ENCODE results near the gene ZBED4.

ZBED4 gene

GRCh38 chr22:49881856-49882255, 28.2 kb downstream of the ZBED4 start:
- DNase-seq (ENCODE audit: low read depth), result no peak

- no peak for DNase-seq (ENCODE audit: low read depth)
Measured at GRCh38 chr22:49882519-49883293, 29.1 kb downstream of the ZBED4 start.

GRCh38 chr22:49883294-49883640, 29.6 kb downstream of the ZBED4 start:
- no peak for DNase-seq (ENCODE audit: low read depth)

GRCh38 chr22:49884075-49884474, 30.4 kb downstream of the ZBED4 start:
- no peak for DNase-seq (ENCODE audit: low read depth)

- DNase-seq (ENCODE audit: low read depth), result no peak
Measured at GRCh38 chr22:49884503-49885260, 31.0 kb downstream of the ZBED4 start.

GRCh38 chr22:49885281-49885680, 31.6 kb downstream of the ZBED4 start:
- no peak for DNase-seq (ENCODE audit: low read depth)

GRCh38 chr22:49885881-49886280, 32.2 kb downstream of the ZBED4 start:
- DNase-seq (ENCODE audit: low read depth), result no peak

- DNase-seq (ENCODE audit: low read depth), result no peak
Measured at GRCh38 chr22:49886346-49887063, 32.9 kb downstream of the ZBED4 start.

GRCh38 chr22:49887064-49887451, 33.4 kb downstream of the ZBED4 start:
- no peak for DNase-seq (ENCODE audit: low read depth)

- DNase-seq (ENCODE audit: low read depth), result no peak
Measured at GRCh38 chr22:49887702-49888101, 34.1 kb downstream of the ZBED4 start.

- no peak for DNase-seq (ENCODE audit: low read depth)
Measured at GRCh38 chr22:49889071-49889470, 35.4 kb downstream of the ZBED4 start.

GRCh38 chr22:49892226-49892899, 38.7 kb downstream of the ZBED4 start:
- DNase-seq (ENCODE audit: low read depth), result no peak

- DNase-seq (ENCODE audit: low read depth), result no peak
Measured at GRCh38 chr22:49893025-49893424, 39.4 kb downstream of the ZBED4 start.

GRCh38 chr22:49894322-49895054, 40.8 kb downstream of the ZBED4 start:
- DNase-seq (ENCODE audit: low read depth), result no peak

- DNase-seq (ENCODE audit: low read depth), result no peak
Measured at GRCh38 chr22:49896201-49896600, 42.6 kb downstream of the ZBED4 start.

- DNase-seq (ENCODE audit: low read depth), result no peak
Measured at GRCh38 chr22:49897015-49897684, 43.5 kb downstream of the ZBED4 start.

- no peak for DNase-seq (ENCODE audit: low read depth)
Measured at GRCh38 chr22:49899530-49899929, 45.9 kb downstream of the ZBED4 start.

- DNase-seq (ENCODE audit: low read depth), result no peak
Measured at GRCh38 chr22:49900441-49901230, 47.0 kb downstream of the ZBED4 start.

- no peak for DNase-seq (ENCODE audit: low read depth)
Measured at GRCh38 chr22:49901457-49901856, 47.8 kb downstream of the ZBED4 start.
